ENCODE data around the gene MRM2. TPM values are rescaled to one million over a fixed set of nuclear protein-coding genes. Genes with fewer than 3 reads are reported as not detected.

The MRM2 gene
- total and polyA plus RNA-seq, 10 of the 15 experiments (the other 5 are each of a cell fraction or from before 2014, with no cell fraction given), result 43.2 to 128 (median 71.4) TPM

- peak; percentile 64; the same call in 1 of the 2 replicates for TF ChIP-seq IRF5 (IDR thresholded peaks at IDR 0.05; ENCODE audit: borderline replicate concordance)
- TF ChIP-seq, protein P1, sequence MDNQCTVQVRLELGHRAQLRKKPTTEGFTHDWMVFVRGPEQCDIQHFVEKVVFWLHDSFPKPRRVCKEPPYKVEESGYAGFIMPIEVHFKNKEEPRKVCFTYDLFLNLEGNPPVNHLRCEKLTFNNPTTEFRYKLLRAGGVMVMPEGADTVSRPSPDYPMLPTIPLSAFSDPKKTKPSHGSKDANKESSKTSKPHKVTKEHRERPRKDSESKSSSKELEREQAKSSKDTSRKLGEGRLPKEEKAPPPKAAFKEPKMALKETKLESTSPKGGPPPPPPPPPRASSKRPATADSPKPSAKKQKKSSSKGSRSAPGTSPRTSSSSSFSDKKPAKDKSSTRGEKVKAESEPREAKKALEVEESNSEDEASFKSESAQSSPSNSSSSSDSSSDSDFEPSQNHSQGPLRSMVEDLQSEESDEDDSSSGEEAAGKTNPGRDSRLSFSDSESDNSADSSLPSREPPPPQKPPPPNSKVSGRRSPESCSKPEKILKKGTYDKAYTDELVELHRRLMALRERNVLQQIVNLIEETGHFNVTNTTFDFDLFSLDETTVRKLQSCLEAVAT (IDR thresholded peaks at IDR 0.05), result peak; percentile 94
- peak; percentile 80; the same call in 1 of the 2 replicates for TF ChIP-seq HDGF (IDR thresholded peaks at IDR 0.05)
- TF ChIP-seq TBL1XR1 (IDR thresholded peaks at IDR 0.05; ENCODE audit: low read depth, low read length), result peak; percentile 54; the same call in 1 of the 2 replicates
- TF ChIP-seq MTA2 (IDR thresholded peaks at IDR 0.05; ENCODE audit: low read depth), result peak; percentile 63
- peak; percentile 88 for TF ChIP-seq EED (IDR thresholded peaks at IDR 0.05; ENCODE audit: low read depth)
- TF ChIP-seq LARP7 (IDR thresholded peaks at IDR 0.05), result 0 out of 2 replicates have a peak, but pooled peaks have one; percentile 24
- no peak for TF ChIP-seq CTCF (IDR thresholded peaks at IDR 0.05 in 2 of 3, conservative IDR thresholded peaks at IDR 0.05 in 1 of 3; ENCODE audit: control insufficient read depth in 2 of 3, extremely low read depth in 1 of 3, insufficient read depth in 1 of 3, low read depth in 3 of 3, low read length in 3 of 3)
- TF ChIP-seq RUNX3 (IDR thresholded peaks at IDR 0.05; ENCODE audit: low read length), result peak; percentile 96
- TF ChIP-seq HCFC1 (IDR thresholded peaks at IDR 0.05; ENCODE audit: low read length), result no peak
- TF ChIP-seq ZNF217 (IDR thresholded peaks at IDR 0.05), result no peak; the same call in 1 of the 2 replicates
- TF ChIP-seq, protein P2, sequence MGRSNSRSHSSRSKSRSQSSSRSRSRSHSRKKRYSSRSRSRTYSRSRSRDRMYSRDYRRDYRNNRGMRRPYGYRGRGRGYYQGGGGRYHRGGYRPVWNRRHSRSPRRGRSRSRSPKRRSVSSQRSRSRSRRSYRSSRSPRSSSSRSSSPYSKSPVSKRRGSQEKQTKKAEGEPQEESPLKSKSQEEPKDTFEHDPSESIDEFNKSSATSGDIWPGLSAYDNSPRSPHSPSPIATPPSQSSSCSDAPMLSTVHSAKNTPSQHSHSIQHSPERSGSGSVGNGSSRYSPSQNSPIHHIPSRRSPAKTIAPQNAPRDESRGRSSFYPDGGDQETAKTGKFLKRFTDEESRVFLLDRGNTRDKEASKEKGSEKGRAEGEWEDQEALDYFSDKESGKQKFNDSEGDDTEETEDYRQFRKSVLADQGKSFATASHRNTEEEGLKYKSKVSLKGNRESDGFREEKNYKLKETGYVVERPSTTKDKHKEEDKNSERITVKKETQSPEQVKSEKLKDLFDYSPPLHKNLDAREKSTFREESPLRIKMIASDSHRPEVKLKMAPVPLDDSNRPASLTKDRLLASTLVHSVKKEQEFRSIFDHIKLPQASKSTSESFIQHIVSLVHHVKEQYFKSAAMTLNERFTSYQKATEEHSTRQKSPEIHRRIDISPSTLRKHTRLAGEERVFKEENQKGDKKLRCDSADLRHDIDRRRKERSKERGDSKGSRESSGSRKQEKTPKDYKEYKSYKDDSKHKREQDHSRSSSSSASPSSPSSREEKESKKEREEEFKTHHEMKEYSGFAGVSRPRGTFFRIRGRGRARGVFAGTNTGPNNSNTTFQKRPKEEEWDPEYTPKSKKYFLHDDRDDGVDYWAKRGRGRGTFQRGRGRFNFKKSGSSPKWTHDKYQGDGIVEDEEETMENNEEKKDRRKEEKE (IDR thresholded peaks at IDR 0.05), result no peak
- no peak for TF ChIP-seq ZNF207 (IDR thresholded peaks at IDR 0.05; ENCODE audit: borderline replicate concordance)
- TF ChIP-seq IKZF2 (IDR thresholded peaks at IDR 0.05), result peak; percentile 77 to 84
- TF ChIP-seq MEF2A (IDR thresholded peaks at IDR 0.05; ENCODE audit: insufficient read depth, low read depth, low read length), result no peak
- TF ChIP-seq EGR1 (IDR thresholded peaks at IDR 0.05; ENCODE audit: borderline replicate concordance in 1 of 2, low read depth in 2 of 2, low read length in 2 of 2), result no peak
- no peak for TF ChIP-seq POLR2AphosphoS5 (IDR thresholded peaks at IDR 0.05; ENCODE audit: low read length)
- no peak for TF ChIP-seq SIX5 (IDR thresholded peaks at IDR 0.05; ENCODE audit: low read depth, low read length, severe bottlenecking)
These were observed 16.8 kb upstream of the MRM2 start (continued) for GRCh38 chr7:2258661-2259365.
